BLaER1 (cell line): ENCODE measurements around the gene CTSO.

Source experiments
- H3K27ac ChIP-seq: shearing (Covaris generic); formaldehyde crosslinking; 2 replicates; pipeline ENCODE4 v1.8.1; 2022
- H3K27me3 ChIP-seq: shearing (Covaris generic); formaldehyde crosslinking; 2 replicates; pipeline ENCODE4 v1.8.1; 2022
- H3K36me3 ChIP-seq: shearing (Covaris generic); formaldehyde crosslinking; 2 replicates; pipeline ENCODE4 v1.8.1; 2022
- H3K4me1 ChIP-seq: shearing (Covaris generic); formaldehyde crosslinking; 2 replicates; pipeline ENCODE4 v1.8.1; 2022
- H3K4me2 ChIP-seq: shearing (Covaris generic); formaldehyde crosslinking; 2 replicates; pipeline ENCODE4 v1.8.1; 2022
- H3K4me3 ChIP-seq: shearing (Covaris generic); formaldehyde crosslinking; 2 replicates; pipeline ENCODE4 v1.8.1; 2022
- H3K9ac ChIP-seq: shearing (Covaris generic); formaldehyde crosslinking; 2 replicates; pipeline ENCODE4 v1.8.1; 2022
- H3K9me3 ChIP-seq: shearing (Covaris generic); formaldehyde crosslinking; 2 replicates; pipeline ENCODE4 v1.8.1; 2022
- H4K20me1 ChIP-seq: shearing (Covaris generic); formaldehyde crosslinking; 2 replicates; pipeline ENCODE4 v1.8.1; 2022
- Cebpa-rat ChIP-seq: shearing (Covaris generic); IDR thresholded peaks from 2 replicates; pipeline ENCODE4 v1.8.1; 2022

The CTSO gene

DNA sequence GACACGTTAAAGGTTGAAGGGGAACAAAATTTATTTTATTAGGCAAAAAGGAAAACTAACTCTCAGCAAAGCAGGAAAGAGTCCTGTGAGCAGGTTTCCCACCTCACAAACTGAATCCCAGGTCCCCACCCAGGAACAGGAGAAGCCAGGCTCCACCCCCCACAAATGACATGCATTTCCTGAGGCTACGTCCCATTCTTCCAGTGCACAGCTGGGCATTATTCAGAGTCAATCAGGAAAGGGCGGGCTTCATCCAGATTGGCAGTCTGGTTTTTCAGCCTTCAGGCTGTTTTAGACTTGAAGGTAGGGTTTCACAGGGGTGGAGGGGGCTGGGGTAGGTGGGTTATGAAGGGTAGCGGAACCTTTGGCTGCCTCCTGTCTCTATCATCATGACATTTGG lies 75.7 kb downstream of the CTSO start:
- H4K20me1 ChIP-seq = no peaks in the 10 kb centered on the region
- H3K4me2 ChIP-seq = no peak overlapping the region
- H3K27me3 ChIP-seq = no peaks in the 10 kb centered on the region
- TF ChIP-seq Cebpa-rat = no peak
- H3K27ac ChIP-seq = no peak overlapping the region
- H3K9me3 ChIP-seq = no peaks in the 10 kb centered on the region
- H3K9ac ChIP-seq = no peak overlapping the region
- H3K36me3 ChIP-seq = no peaks in the 10 kb centered on the region
- H3K4me1 ChIP-seq = no peaks in the 10 kb centered on the region
- H3K4me3 ChIP-seq = no peak overlapping the region

- Histone ChIP-seq H3K9me3 (no peaks in the 10 kb centered on the region), H3K9ac (no peak overlapping the region), H4K20me1 (no peaks in the 10 kb centered on the region), H3K4me1 (no peaks in the 10 kb centered on the region), H3K36me3 (no peaks in the 10 kb centered on the region), H3K4me2 (no peak overlapping the region), H3K27me3 (no peaks in the 10 kb centered on the region), H3K27ac (no peak overlapping the region), H3K4me3 (no peak overlapping the region)
- no peak for TF ChIP-seq Cebpa-rat
Observed at GRCh38 chr4:155875878-155876277, 77.8 kb downstream of the CTSO start.
